ENCODE data around the gene PIEZO2.

PIEZO2 gene

DNA sequence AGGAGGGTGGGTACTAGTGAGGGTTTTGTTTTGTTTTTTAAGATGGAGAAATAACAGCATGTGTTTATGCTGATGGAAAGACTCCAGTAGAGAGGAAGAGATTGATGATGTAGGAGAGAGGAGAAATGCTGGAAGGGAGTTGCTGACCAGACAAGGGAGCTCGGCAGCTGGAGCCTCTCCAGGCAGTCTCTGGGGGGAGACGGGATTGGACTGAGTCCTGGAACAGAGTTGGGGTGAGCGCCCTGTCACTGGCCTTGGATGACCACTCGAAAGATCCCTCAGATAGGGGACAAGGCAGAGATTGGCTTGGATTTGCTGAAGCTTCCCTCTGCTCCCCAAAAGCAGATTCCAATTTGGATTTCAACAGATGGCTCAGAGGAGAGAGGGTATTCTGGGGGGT lies 425.9 kb downstream of the PIEZO2 start:
- Histone ChIP-seq H3K27me3 (ENCODE audit: control insufficient read depth, low read length) (no peaks in the 10 kb centered on the region), H3K4me1 (ENCODE audit: control insufficient read depth, low read length) (no peaks in the 10 kb centered on the region), H3K79me2 (ENCODE audit: control insufficient read depth, low read length) (no peaks in the 10 kb centered on the region), H3K27ac (ENCODE audit: low read depth, low read length) (no peak overlapping the region), H3F3A (ENCODE audit: control insufficient read depth, insufficient read depth) (no peaks in the 10 kb centered on the region), H3K4me3 (ENCODE audit: low read length) (no peak overlapping the region), H4K20me1 (ENCODE audit: control insufficient read depth, insufficient read depth, low read depth, low read length) (no peaks in the 10 kb centered on the region), H3K9me2 (replicated peaks; ENCODE audit: control insufficient read depth, low read length) (no peaks in the 10 kb centered on the region), H3K36me3 (ENCODE audit: control insufficient read depth, low read length) (no peaks in the 10 kb centered on the region), H3K4me2 (ENCODE audit: low read length) (no peak overlapping the region), H3K9me3 (ENCODE audit: control insufficient read depth, insufficient read depth, low read length) (no peaks in the 10 kb centered on the region)
- TF ChIP-seq, protein P1, sequence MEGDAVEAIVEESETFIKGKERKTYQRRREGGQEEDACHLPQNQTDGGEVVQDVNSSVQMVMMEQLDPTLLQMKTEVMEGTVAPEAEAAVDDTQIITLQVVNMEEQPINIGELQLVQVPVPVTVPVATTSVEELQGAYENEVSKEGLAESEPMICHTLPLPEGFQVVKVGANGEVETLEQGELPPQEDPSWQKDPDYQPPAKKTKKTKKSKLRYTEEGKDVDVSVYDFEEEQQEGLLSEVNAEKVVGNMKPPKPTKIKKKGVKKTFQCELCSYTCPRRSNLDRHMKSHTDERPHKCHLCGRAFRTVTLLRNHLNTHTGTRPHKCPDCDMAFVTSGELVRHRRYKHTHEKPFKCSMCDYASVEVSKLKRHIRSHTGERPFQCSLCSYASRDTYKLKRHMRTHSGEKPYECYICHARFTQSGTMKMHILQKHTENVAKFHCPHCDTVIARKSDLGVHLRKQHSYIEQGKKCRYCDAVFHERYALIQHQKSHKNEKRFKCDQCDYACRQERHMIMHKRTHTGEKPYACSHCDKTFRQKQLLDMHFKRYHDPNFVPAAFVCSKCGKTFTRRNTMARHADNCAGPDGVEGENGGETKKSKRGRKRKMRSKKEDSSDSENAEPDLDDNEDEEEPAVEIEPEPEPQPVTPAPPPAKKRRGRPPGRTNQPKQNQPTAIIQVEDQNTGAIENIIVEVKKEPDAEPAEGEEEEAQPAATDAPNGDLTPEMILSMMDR (IDR thresholded peaks at IDR 0.05; ENCODE audit: low read depth, low read length, poor library complexity, severe bottlenecking) = no peak
- TF ChIP-seq EZH2phosphoT487 (IDR thresholded peaks at IDR 0.05; ENCODE audit: borderline replicate concordance, low read length) = no peak

DNA sequence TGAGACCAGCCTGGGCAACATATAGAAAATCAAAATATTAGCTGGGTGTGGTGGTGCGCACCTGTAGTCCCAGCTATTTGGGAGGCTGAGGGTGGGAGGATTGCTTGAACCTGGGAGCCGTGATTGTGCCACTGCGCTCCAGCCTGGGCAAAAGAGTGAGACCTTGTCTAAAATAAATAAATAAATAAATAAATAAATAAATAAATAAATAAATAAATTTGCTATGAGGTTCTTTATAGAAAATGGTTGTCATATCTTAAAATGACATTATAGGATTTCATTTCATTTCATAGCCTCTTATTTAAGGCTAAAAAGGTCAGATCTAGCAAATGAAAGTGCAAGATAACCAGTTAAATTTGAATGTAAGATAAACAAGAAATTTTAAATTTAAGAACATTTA lies 430.6 kb downstream of the PIEZO2 start:
- no peaks in the 10 kb centered on the region for H3K79me2 ChIP-seq (ENCODE audit: control insufficient read depth, low read length)
- no peak for TF ChIP-seq EZH2phosphoT487 (IDR thresholded peaks at IDR 0.05; ENCODE audit: borderline replicate concordance, low read length)
- TF ChIP-seq, protein P1 (IDR thresholded peaks at IDR 0.05; ENCODE audit: low read depth, low read length, poor library complexity, severe bottlenecking) = no peak
- no peaks in the 10 kb centered on the region for H3K27me3 ChIP-seq (ENCODE audit: control insufficient read depth, low read length)
- H3K4me2 ChIP-seq (ENCODE audit: low read length) = no peak overlapping the region
- H3K9me3 ChIP-seq (ENCODE audit: control insufficient read depth, insufficient read depth, low read length) = no peaks in the 10 kb centered on the region
- H3K9me2 ChIP-seq (replicated peaks; ENCODE audit: control insufficient read depth, low read length) = no peaks in the 10 kb centered on the region
- no peaks in the 10 kb centered on the region for H3K4me1 ChIP-seq (ENCODE audit: control insufficient read depth, low read length)
- no peaks in the 10 kb centered on the region for H3F3A ChIP-seq (ENCODE audit: control insufficient read depth, insufficient read depth)
- H3K36me3 ChIP-seq (ENCODE audit: control insufficient read depth, low read length) = no peaks in the 10 kb centered on the region
- no peak overlapping the region for H3K27ac ChIP-seq (ENCODE audit: low read depth, low read length)
- no peak overlapping the region for H3K4me3 ChIP-seq (ENCODE audit: low read length)
- no peaks in the 10 kb centered on the region for H4K20me1 ChIP-seq (ENCODE audit: control insufficient read depth, insufficient read depth, low read depth, low read length)

DNA sequence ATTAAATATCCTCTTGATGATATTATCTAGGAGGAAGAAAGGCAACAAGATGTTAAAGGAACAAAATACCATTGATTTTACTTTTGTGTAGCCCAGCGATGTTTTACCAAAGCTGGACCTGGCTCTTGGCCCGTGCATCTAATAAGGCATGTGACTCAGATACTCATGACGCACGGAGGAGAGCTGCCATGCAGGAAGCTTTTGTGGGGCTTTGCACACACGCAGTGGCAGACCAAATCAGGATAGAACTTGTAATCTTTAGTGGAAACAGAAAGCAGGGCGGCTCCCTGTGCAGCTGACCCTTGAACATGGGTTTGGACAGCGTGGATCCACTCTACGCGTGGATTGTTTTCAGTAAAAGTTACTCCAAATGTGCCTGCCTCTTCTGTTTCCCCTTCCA lies 433.6 kb downstream of the PIEZO2 start:
- Histone ChIP-seq H3F3A (ENCODE audit: control insufficient read depth, insufficient read depth) (no peaks in the 10 kb centered on the region), H3K4me2 (ENCODE audit: low read length) (no peak overlapping the region), H3K4me1 (ENCODE audit: control insufficient read depth, low read length) (no peaks in the 10 kb centered on the region), H3K9me3 (ENCODE audit: control insufficient read depth, insufficient read depth, low read length) (no peaks in the 10 kb centered on the region), H4K20me1 (ENCODE audit: control insufficient read depth, insufficient read depth, low read depth, low read length) (no peaks in the 10 kb centered on the region), H3K9me2 (replicated peaks; ENCODE audit: control insufficient read depth, low read length) (no peaks in the 10 kb centered on the region), H3K27ac (ENCODE audit: low read depth, low read length) (no peak overlapping the region), H3K36me3 (ENCODE audit: control insufficient read depth, low read length) (no peaks in the 10 kb centered on the region), H3K4me3 (ENCODE audit: low read length) (no peak overlapping the region), H3K79me2 (ENCODE audit: control insufficient read depth, low read length) (no peaks in the 10 kb centered on the region), H3K27me3 (ENCODE audit: control insufficient read depth, low read length) (no peaks in the 10 kb centered on the region)
- TF ChIP-seq EZH2phosphoT487 (IDR thresholded peaks at IDR 0.05; ENCODE audit: borderline replicate concordance, low read length) = no peak
- TF ChIP-seq, protein P1 (IDR thresholded peaks at IDR 0.05; ENCODE audit: low read depth, low read length, poor library complexity, severe bottlenecking) = no peak

DNA sequence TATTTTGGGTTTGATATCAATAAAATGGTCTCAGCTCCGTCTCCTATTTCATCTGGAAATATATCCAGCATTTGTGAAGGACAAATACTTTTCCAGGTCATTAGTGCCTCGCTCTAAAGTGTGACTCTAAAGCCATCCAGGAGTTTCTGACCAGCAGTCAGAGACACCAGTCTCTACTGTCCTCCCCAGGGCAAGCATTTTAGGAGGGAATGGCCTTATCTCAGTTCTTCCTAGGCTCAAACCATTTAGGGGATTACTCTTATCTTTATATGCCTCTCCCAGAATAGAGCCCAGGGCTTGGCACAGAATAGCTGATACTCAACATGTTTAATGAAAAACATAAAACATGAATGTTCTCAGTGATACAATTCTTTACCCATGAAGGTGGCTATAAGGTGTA lies 436.0 kb downstream of the PIEZO2 start:
- H4K20me1 ChIP-seq (ENCODE audit: control insufficient read depth, insufficient read depth, low read depth, low read length) = no peaks in the 10 kb centered on the region
- no peak overlapping the region for H3K27ac ChIP-seq (ENCODE audit: low read depth, low read length)
- H3K27me3 ChIP-seq (ENCODE audit: control insufficient read depth, low read length) = no peaks in the 10 kb centered on the region
- H3K9me3 ChIP-seq (ENCODE audit: control insufficient read depth, insufficient read depth, low read length) = no peaks in the 10 kb centered on the region
- H3K4me2 ChIP-seq (ENCODE audit: low read length) = no peak overlapping the region
- no peaks in the 10 kb centered on the region for H3K79me2 ChIP-seq (ENCODE audit: control insufficient read depth, low read length)
- no peaks in the 10 kb centered on the region for H3K4me1 ChIP-seq (ENCODE audit: control insufficient read depth, low read length)
- no peaks in the 10 kb centered on the region for H3F3A ChIP-seq (ENCODE audit: control insufficient read depth, insufficient read depth)
- H3K9me2 ChIP-seq (replicated peaks; ENCODE audit: control insufficient read depth, low read length) = no peaks in the 10 kb centered on the region
- TF ChIP-seq, protein P1 (IDR thresholded peaks at IDR 0.05; ENCODE audit: low read depth, low read length, poor library complexity, severe bottlenecking) = no peak
- TF ChIP-seq EZH2phosphoT487 (IDR thresholded peaks at IDR 0.05; ENCODE audit: borderline replicate concordance, low read length) = no peak
- H3K36me3 ChIP-seq (ENCODE audit: control insufficient read depth, low read length) = no peaks in the 10 kb centered on the region
- H3K4me3 ChIP-seq (ENCODE audit: low read length) = no peak overlapping the region

All from DOHH2 (cell line).